HG03103 (cell line): Measurements from ENCODE around the gene CDK11A.
A peak's percentile ranks its signal among the peaks of the same experiment; 100 is the strongest.
"Not testable (repeated sequence)": the region's sequence is repeated elsewhere in the genome, so short reads cannot be mapped to it uniquely, and the experiment has no call there.

Experiments used
- ATAC-seq: cut with Tn5 transposase; IDR thresholded peaks from one replicate; pipeline ENCODE4 v1.9.1; 2021; ENCODE audit warnings: low read depth; ENCODE audit not compliant: unreplicated experiment

Gene CDK11A

GRCh38 chr1:1755426-1755825 lies 31.3 kb upstream of the CDK11A start:
- ATAC-seq: no peak

GRCh38 chr1:1754051-1754815 lies 30.1 kb upstream of the CDK11A start:
- ATAC-seq: no peak

- no peak for ATAC-seq
These were observed 29.4 kb upstream of the CDK11A start for GRCh38 chr1:1753607-1754005.

GRCh38 chr1:1752636-1753606 lies 28.8 kb upstream of the CDK11A start:
- no peak for ATAC-seq

GRCh38 chr1:1752190-1752589 lies 28.0 kb upstream of the CDK11A start:
- no peak for ATAC-seq

- ATAC-seq: not testable (repeated sequence)
These were observed 25.8 kb upstream of the CDK11A start for GRCh38 chr1:1749941-1750340.

- no peak for ATAC-seq
These were observed 24.6 kb upstream of the CDK11A start for GRCh38 chr1:1748686-1749321.

GRCh38 chr1:1746566-1746909 lies 22.4 kb upstream of the CDK11A start:
- ATAC-seq: peak; percentile 68

GRCh38 chr1:1745651-1746565 lies 21.8 kb upstream of the CDK11A start:
- peak; percentile 50 for ATAC-seq

GRCh38 chr1:1742529-1742928 lies 18.4 kb upstream of the CDK11A start:
- not testable (repeated sequence) for ATAC-seq

GRCh38 chr1:1741013-1741412 lies 16.9 kb upstream of the CDK11A start:
- ATAC-seq: not testable (repeated sequence)

- not testable (repeated sequence) for ATAC-seq
These were observed 14.7 kb upstream of the CDK11A start for GRCh38 chr1:1738799-1739337.

- not testable (repeated sequence) for ATAC-seq
These were observed 13.8 kb upstream of the CDK11A start for GRCh38 chr1:1737675-1738590.

GRCh38 chr1:1732381-1732780 lies 8.2 kb upstream of the CDK11A start:
- ATAC-seq: no peak

GRCh38 chr1:1730870-1731269 lies 6.7 kb upstream of the CDK11A start:
- ATAC-seq: no peak

GRCh38 chr1:1730230-1730629 lies 6.1 kb upstream of the CDK11A start:
- ATAC-seq: not testable (repeated sequence)

GRCh38 chr1:1729116-1729816 lies 5.1 kb upstream of the CDK11A start:
- not testable (repeated sequence) for ATAC-seq
